Upper lobe of right lung (tissue), 1 donor: ENCODE data around the gene JAZF1. TPM values are rescaled to one million over a fixed set of nuclear protein-coding genes. Genes with fewer than 3 reads are reported as not detected.

Experiments used
- ATAC-seq: fragments of 200-7000 bp; cut with Tn5 transposase; one replicate; pipeline ENCODE4 v1.9.1; 2020; ENCODE audit warnings: mild to moderate bottlenecking, moderate library complexity
- DNase-seq: peaks from one replicate; pipeline ENCODE4 v3.0.0-alpha.2; 2020
- H3K27ac ChIP-seq: fragments of 200-600 bp; one replicate; pipeline ENCODE4 v1.8.0; 2022
- H3K27me3 ChIP-seq: fragments of 200-600 bp; one replicate; pipeline ENCODE4 v1.8.0; 2022; ENCODE audit warnings: mild to moderate bottlenecking
- H3K36me3 ChIP-seq: fragments of 200-600 bp; one replicate; pipeline ENCODE4 v1.8.0; 2022
- H3K4me1 ChIP-seq: fragments of 200-600 bp; one replicate; pipeline ENCODE4 v1.8.0; 2022
- H3K4me3 ChIP-seq: fragments of 200-600 bp; one replicate; pipeline ENCODE4 v1.8.0; 2022; ENCODE audit warnings: mild to moderate bottlenecking
- H3K9me3 ChIP-seq: fragments of 200-600 bp; one replicate; pipeline ENCODE4 v1.8.0; 2022
- CTCF ChIP-seq: fragments of 200-600 bp; IDR thresholded peaks from one replicate; pipeline ENCODE4 v1.8.0; 2022; ENCODE audit warnings: antibody characterized with exemption
- intact Hi-C: fragments of 100-400 bp; cut with DNase I; formaldehyde crosslinking; loops from one replicate; pipeline ENCODE4 v1.11.0; 2022
- total RNA-seq: library from RNA; stranded (reverse); fragmentation: NEBNext Ultra II Directional; extraction: Animal tissue kit (Norgen Biotek cat#: 25700); gene quantifications from one replicate; pipeline ENCODE4 v1.2.1, GENCODE V29; 2021
- donor health status: DM: no; HTN: yes; CAD: no; lungs with severe emphysema.

The JAZF1 gene
- total RNA-seq, 1 donor from 2014 or later, result 20.6 TPM

- Histone ChIP-seq H3K27ac (no peak overlapping the region), H3K9me3 (no peaks in the 10 kb centered on the region), H3K36me3 (no peaks in the 10 kb centered on the region), H3K4me1 (no peaks in the 10 kb centered on the region), H3K4me3 (no peak overlapping the region), H3K27me3 (no peaks in the 10 kb centered on the region)
- ATAC-seq, result no peak
- TF ChIP-seq CTCF, result no peak
- no peak for DNase-seq
- intact Hi-C loops, result no loop called here
Measured at GRCh38 chr7:27971171-27971812, 209.3 kb downstream of the JAZF1 start.

DNA sequence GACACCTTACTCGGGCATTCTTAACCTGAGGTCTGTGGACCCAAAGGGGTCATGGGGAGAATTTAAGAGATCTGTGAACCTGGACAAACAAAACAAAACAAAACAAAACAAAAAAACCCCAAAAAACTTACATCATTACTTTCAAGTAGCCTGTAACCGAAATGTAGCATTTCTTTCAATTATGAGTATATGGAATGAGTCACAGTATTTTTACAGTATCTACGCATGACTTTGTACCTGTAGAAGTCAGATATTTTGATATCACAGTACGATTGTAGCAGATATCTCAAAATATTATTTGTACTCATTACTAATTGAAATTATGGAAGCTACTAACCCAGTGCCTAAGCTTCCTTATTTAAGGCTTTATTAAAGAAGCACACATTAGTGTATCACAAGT is 210.2 kb downstream of the JAZF1 start:
- no peak for TF ChIP-seq CTCF
- no peak overlapping the region for H3K27ac ChIP-seq
- H3K4me1 ChIP-seq, result no peaks in the 10 kb centered on the region
- no peaks in the 10 kb centered on the region for H3K27me3 ChIP-seq
- ATAC-seq (no peak), DNase-seq (no peak)
- no peaks in the 10 kb centered on the region for H3K9me3 ChIP-seq
- no peak overlapping the region for H3K4me3 ChIP-seq
- intact Hi-C loops, result no loop called here
- H3K36me3 ChIP-seq, result no peaks in the 10 kb centered on the region

DNA sequence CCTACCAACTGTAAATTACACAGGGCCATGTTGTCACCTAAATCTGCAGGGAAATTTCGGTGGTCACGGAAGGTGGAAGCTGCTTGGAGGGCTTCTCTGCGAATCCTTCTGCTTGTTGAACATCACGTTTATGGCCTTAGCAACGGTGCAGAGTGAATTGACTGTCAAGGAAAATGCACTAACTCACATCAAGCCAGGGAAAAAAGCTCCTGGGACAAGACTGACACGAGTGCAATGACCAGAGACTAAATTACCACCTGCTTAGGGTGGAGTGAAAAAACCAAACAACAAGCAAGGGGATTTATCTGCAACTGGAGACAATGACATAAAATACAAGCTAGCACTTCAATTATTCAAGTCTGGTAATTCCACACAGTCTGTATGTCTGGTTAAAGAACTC is 211.2 kb downstream of the JAZF1 start:
- Histone ChIP-seq H3K4me3 (no peak overlapping the region), H3K9me3 (no peaks in the 10 kb centered on the region), H3K4me1 (no peaks in the 10 kb centered on the region), H3K36me3 (no peaks in the 10 kb centered on the region), H3K27ac (no peak overlapping the region), H3K27me3 (no peaks in the 10 kb centered on the region)
- intact Hi-C loops, result no loop called here
- ATAC-seq (no peak), DNase-seq (no peak)
- TF ChIP-seq CTCF, result no peak

DNA sequence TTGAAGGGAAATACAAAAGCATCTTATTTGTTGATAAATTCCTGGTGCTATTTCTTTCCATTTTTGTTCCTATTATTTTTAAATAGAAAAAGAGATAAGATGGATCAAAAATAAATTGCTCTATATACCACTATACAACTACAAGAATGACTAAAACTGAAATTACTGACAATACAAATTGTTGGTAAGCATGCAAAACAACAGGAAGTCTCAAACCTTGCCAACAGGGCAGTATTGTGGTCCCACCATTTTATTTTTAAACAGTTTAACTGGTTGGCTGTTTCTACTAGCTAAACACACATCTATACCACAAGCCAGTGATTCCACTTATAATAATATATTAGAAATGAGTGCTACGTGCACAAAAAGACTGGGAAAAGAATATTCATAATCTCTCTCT is 213.0 kb downstream of the JAZF1 start:
- H3K27me3 ChIP-seq, result no peaks in the 10 kb centered on the region
- no peaks in the 10 kb centered on the region for H3K36me3 ChIP-seq
- ATAC-seq (no peak), DNase-seq (no peak)
- H3K4me1 ChIP-seq, result no peaks in the 10 kb centered on the region
- intact Hi-C loops, result no loop called here
- H3K4me3 ChIP-seq, result no peak overlapping the region
- no peak for TF ChIP-seq CTCF
- no peaks in the 10 kb centered on the region for H3K9me3 ChIP-seq
- no peak overlapping the region for H3K27ac ChIP-seq

GRCh38 chr7:27966219-27966780 is 214.3 kb downstream of the JAZF1 start:
- DNase-seq, result no peak
- Histone ChIP-seq H3K27ac (no peak overlapping the region), H3K4me3 (no peak overlapping the region), H3K4me1 (no peaks in the 10 kb centered on the region), H3K36me3 (no peaks in the 10 kb centered on the region), H3K27me3 (no peaks in the 10 kb centered on the region), H3K9me3 (no peaks in the 10 kb centered on the region)
- ATAC-seq, result peak; percentile 24
- no peak for TF ChIP-seq CTCF
- intact Hi-C loops, result no loop called here
